A673 (cell line): ENCODE data around the gene OR4F15. TPM values are rescaled to one million over a fixed set of nuclear protein-coding genes. Genes with fewer than 3 reads are reported as not detected.
"Not testable (repeated sequence)": the region's sequence is repeated elsewhere in the genome, so short reads cannot be mapped to it uniquely, and the experiment has no call there.

Experiments
- BruUV-seq: library from RNA; stranded (reverse); fragments of 400-500 nt; replicated peaks from 2 replicates; lab custom pipeline; 2021; lab: Mats Ljungman, UMichigan
- CTCF ChIA-PET: fragments of 300-600 bp; sonication (Branson Sonifier 250); formaldehyde crosslinking; loops from one replicate; lab custom pipeline; 2022; ENCODE audit warnings: antibody characterized with exemption; lab: Charles Lee
- POLR2A ChIA-PET: fragments of 300-600 bp; sonication (Branson Sonifier 250); formaldehyde crosslinking; loops from one replicate; lab custom pipeline; 2022; ENCODE audit warnings: antibody characterized with exemption; ENCODE audit not compliant: low non-redundant PET; lab: Charles Lee
- DNase-seq: peaks from one replicate; pipeline ENCODE4 v3.0.0-alpha.2; 2015; ENCODE audit warnings: low spot score
- H3K27ac ChIP-seq: fragments of 200-600 bp; sonication (generic); 2 replicates; pipeline ENCODE4 v1.5.1; 2016; ENCODE audit warnings: mixed run types, low read depth, mild to moderate bottlenecking, mixed read lengths, antibody characterized with exemption, low read length; ENCODE audit not compliant: poor library complexity, severe bottlenecking
- H3K27me3 ChIP-seq: fragments of 200-600 bp; sonication (generic); replicated peaks from 2 replicates; pipeline ENCODE4 v1.6.1; 2017; ENCODE audit warnings: mixed run types, low read depth, mild to moderate bottlenecking, mixed read lengths, antibody characterized with exemption, low read length; ENCODE audit not compliant: insufficient read depth, poor library complexity
- H3K36me3 ChIP-seq: fragments of 200-600 bp; sonication (generic); 2 replicates; pipeline ENCODE4 v1.6.1; 2016; ENCODE audit warnings: mixed run types, mild to moderate bottlenecking, mixed read lengths, antibody characterized with exemption, low read length; ENCODE audit not compliant: insufficient read depth, poor library complexity, severe bottlenecking
- H3K4me1 ChIP-seq: fragments of 200-600 bp; sonication (generic); 2 replicates; pipeline ENCODE4 v1.6.1; 2017; ENCODE audit warnings: mixed run types, mild to moderate bottlenecking, mixed read lengths, antibody characterized with exemption, low read length; ENCODE audit not compliant: insufficient read depth, poor library complexity, severe bottlenecking
- H3K4me3 ChIP-seq: fragments of 200-600 bp; sonication (generic); 2 replicates; pipeline ENCODE4 v1.5.1; 2016; ENCODE audit warnings: low read depth, mixed run types, mild to moderate bottlenecking, mixed read lengths, low read length; ENCODE audit not compliant: poor library complexity, severe bottlenecking
- H3K9me3 ChIP-seq: fragments of 200-600 bp; sonication (generic); 2 replicates; pipeline ENCODE4 v1.6.1; 2016; ENCODE audit warnings: mixed run types, low read depth, mild to moderate bottlenecking, mixed read lengths, antibody characterized with exemption, low read length; ENCODE audit not compliant: poor library complexity, severe bottlenecking
- CTCF ChIP-seq: fragments of 300-800, 200-600 bp; sonication (generic); conservative IDR thresholded peaks from 2 replicates; pipeline ENCODE4 v1.5.1; 2017; ENCODE audit warnings: low read depth, mild to moderate bottlenecking, antibody characterized with exemption, low read length, moderate library complexity, mixed read lengths
- EZH2 ChIP-seq: fragments of 200-600 bp; sonication (generic); IDR thresholded peaks from 2 replicates; pipeline ENCODE4 v1.6.1; 2017; ENCODE audit warnings: borderline replicate concordance, low read depth, mild to moderate bottlenecking, mixed read lengths, antibody characterized with exemption, low read length; ENCODE audit not compliant: poor library complexity, severe bottlenecking
- intact Hi-C: fragments of 100-400 bp; cut with micrococcal nuclease; formaldehyde crosslinking; loops from one replicate; pipeline ENCODE4 v1.10.0; 2022; ENCODE audit not compliant: unreplicated experiment
- total RNA-seq: library from RNA; stranded (reverse); gene quantifications from 2 replicates; pipeline ENCODE4 v1.2.3, GENCODE V29; 2021

Gene OR4F15
- total RNA-seq, 1 experiment from 2014 or later = not detected

- H3K4me1 ChIP-seq, H3K36me3 ChIP-seq, DNase-seq, BruUV-seq, intact Hi-C loops, H3K9me3 ChIP-seq, H3K27ac ChIP-seq, H3K4me3 ChIP-seq: not testable (repeated sequence)
- ChIA-PET CTCF (interaction anchor here (0.5 kb wide), 1 partner anchor 259 kb away, joined by 4 read pairs; no protein-coding TSS in a partner anchor), POLR2A (interaction anchor here (0.6 kb wide), 1 partner anchor 1363 kb away, joined by 3 read pairs; no protein-coding TSS in a partner anchor)
- H3K27me3 ChIP-seq = peaks cover 29% of the 10 kb centered on the region
These were observed 18.0 kb upstream of the OR4F15 start for GRCh38 chr15:101793981-101794380.

- DNase-seq = no peak
- H3K27me3 ChIP-seq = peaks cover 34% of the 10 kb centered on the region
- intact Hi-C loops = no loop called here
- BruUV-seq = no TSS peak
- TF ChIP-seq CTCF = no peak
- no peak for TF ChIP-seq EZH2
- H3K4me1 ChIP-seq = no peaks in the 10 kb centered on the region
- ChIA-PET CTCF (no interaction called here), POLR2A (no interaction called here)
- H3K36me3 ChIP-seq = no peaks in the 10 kb centered on the region
- no peak overlapping the region for H3K27ac ChIP-seq
- no peaks in the 10 kb centered on the region for H3K9me3 ChIP-seq
- H3K4me3 ChIP-seq = no peak overlapping the region
These were observed 16.5 kb upstream of the OR4F15 start for GRCh38 chr15:101795455-101795854.

- no peaks in the 10 kb centered on the region for H3K9me3 ChIP-seq
- ChIA-PET CTCF (no interaction called here), POLR2A (no interaction called here)
- H3K36me3 ChIP-seq = no peaks in the 10 kb centered on the region
- H3K4me3 ChIP-seq = no peak overlapping the region
- no TSS peak for BruUV-seq
- H3K27ac ChIP-seq = no peak overlapping the region
- intact Hi-C loops = no loop called here
- TF ChIP-seq EZH2 = no peak
- no peak for TF ChIP-seq CTCF
- DNase-seq = no peak
- no peaks in the 10 kb centered on the region for H3K4me1 ChIP-seq
- peaks cover 46% of the 10 kb centered on the region for H3K27me3 ChIP-seq
These were observed 12.3 kb upstream of the OR4F15 start for GRCh38 chr15:101799665-101800064.

GRCh38 chr15:101801048-101801447 is 11.0 kb upstream of the OR4F15 start:
- H3K36me3 ChIP-seq = no peaks in the 10 kb centered on the region
- ChIA-PET POLR2A (no interaction called here), CTCF (no interaction called here)
- peaks cover 46% of the 10 kb centered on the region for H3K27me3 ChIP-seq
- H3K4me1 ChIP-seq = no peaks in the 10 kb centered on the region
- no peak overlapping the region for H3K27ac ChIP-seq
- H3K9me3 ChIP-seq = no peaks in the 10 kb centered on the region
- intact Hi-C loops = no loop called here
- no peak for DNase-seq
- no peak overlapping the region for H3K4me3 ChIP-seq
- no TSS peak for BruUV-seq
- TF ChIP-seq EZH2 (no peak), CTCF (no peak)
